ENCODE results near the gene FOXE3. TPM values are rescaled to one million over a fixed set of nuclear protein-coding genes. Genes with fewer than 3 reads are reported as not detected.

The FOXE3 gene
- 0.35 TPM in 1 of 2 replicates, not detected in the other for total RNA-seq
- long read RNA-seq: 0 reads

DNA sequence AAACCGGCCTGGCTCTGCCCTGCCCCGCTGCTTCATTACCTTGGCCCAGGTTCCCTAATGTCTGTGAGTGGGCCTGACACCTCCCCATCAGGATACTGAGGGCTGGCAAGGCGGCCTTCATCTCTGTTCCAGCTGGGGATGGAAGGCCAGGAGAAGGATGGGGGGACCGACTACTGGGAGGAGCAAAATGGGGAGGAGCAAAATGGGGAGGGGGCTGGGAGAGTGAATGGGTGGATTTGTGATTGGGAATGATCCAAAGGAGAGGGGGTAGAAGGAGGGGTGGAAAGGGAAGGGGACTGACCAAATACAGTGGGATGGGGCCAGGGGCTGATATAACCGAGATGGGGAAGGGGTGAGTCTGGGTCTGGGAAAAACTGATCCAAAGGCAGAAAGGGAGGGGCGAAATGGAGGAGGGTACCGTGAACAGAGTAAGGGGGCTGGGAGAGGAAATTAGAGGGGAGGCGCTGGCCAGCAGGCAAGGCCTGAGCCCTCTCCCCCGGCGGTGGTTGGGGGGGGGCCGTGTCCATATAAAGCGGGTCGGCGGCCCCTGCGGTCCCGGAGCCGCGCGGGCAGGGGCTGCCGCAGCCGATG lies at the start of gene FOXE3:
Gene FOXE3, plus strand, starts transcription at position 558 of the 591 bp plus-strand sequence. Its CDS starts 31 bp downstream, at position 589.
- Mint-ChIP-seq H3K27me3 (ENCODE audit: low read depth) (peaks cover 75% of the 10 kb centered on the region), H3K36me3 (ENCODE audit: low read depth) (no peaks in the 10 kb centered on the region), H3K27ac (ENCODE audit: unreplicated experiment) (no peak within 1 kb of the TSS), H3K9me3 (no peaks in the 10 kb centered on the region), H3K4me3 (peak within 1 kb of the TSS; percentile 67), H3K4me1 (no peaks in the 10 kb centered on the region)
- no peak for DNase-seq (ENCODE audit: low read depth, low spot score)
- TF ChIP-seq CTCF (conservative IDR thresholded peaks at IDR 0.05): no peak

DNA sequence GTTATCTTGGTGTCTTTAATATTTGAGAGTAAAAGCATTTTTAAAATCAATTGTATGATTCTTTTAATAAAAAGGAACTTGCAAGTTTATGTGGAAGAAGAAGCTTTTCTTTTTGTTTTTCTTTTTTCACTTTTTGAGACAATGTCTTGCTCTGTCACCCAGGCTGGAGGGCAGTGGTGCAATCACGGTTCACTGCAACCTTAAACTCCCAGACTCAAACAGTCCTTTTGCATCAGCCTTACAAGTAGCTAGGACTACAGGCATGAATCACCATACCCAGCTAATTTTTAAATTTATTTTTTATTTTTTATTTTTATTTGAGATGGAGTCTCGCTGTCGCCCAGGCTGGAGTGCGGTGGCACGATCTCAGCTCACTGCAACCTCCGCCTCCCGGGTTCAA lies 48.4 kb upstream of the FOXE3 start:
- H3K27ac Mint-ChIP-seq (ENCODE audit: unreplicated experiment): no peak overlapping the region
- TF ChIP-seq CTCF (conservative IDR thresholded peaks at IDR 0.05): no peak
- no peak for DNase-seq (ENCODE audit: low read depth, low spot score)

GRCh38 chr1:47371016-47371517 lies 45.0 kb upstream of the FOXE3 start:
- no peak for TF ChIP-seq CTCF (conservative IDR thresholded peaks at IDR 0.05)
- peaks cover 9% of the 10 kb centered on the region for H3K36me3 Mint-ChIP-seq (ENCODE audit: low read depth)
- no peak for DNase-seq (ENCODE audit: low read depth, low spot score)
- H3K27ac Mint-ChIP-seq (ENCODE audit: unreplicated experiment): no peak overlapping the region
- H3K4me1 Mint-ChIP-seq: no peaks in the 10 kb centered on the region
- H3K9me3 Mint-ChIP-seq: no peaks in the 10 kb centered on the region
- no peak overlapping the region for H3K4me3 Mint-ChIP-seq
- no peaks in the 10 kb centered on the region for H3K27me3 Mint-ChIP-seq (ENCODE audit: low read depth)

More for the DNA sequence above, 48.4 kb upstream of the FOXE3 start:
- Mint-ChIP-seq H3K9me3 (no peaks in the 10 kb centered on the region), H3K4me3 (no peak overlapping the region), H3K27me3 (ENCODE audit: low read depth) (no peaks in the 10 kb centered on the region), H3K36me3 (ENCODE audit: low read depth) (peaks cover 9% of the 10 kb centered on the region), H3K4me1 (no peaks in the 10 kb centered on the region)

DNA sequence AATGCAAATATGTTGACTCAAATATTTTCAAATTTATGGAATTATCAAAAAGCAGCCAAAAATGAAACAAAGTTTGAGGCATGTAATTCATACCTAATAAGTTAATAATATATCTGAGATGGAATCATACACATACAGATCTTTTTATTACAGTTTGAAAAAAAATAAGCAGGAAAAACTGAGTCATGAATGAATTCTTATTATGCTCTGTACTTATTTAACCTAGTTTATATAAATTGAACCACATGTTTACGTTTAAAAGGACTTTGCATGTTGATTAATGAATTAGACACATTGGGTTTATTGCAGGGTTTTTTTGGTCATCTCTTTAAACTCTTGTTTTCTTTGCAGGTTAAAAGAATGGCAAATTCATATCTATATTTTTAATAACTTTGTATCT lies 41.6 kb upstream of the FOXE3 start:
- Mint-ChIP-seq H3K4me3 (no peak overlapping the region), H3K27me3 (ENCODE audit: low read depth) (no peaks in the 10 kb centered on the region), H3K36me3 (ENCODE audit: low read depth) (peaks cover 14% of the 10 kb centered on the region), H3K9me3 (no peaks in the 10 kb centered on the region), H3K27ac (ENCODE audit: unreplicated experiment) (no peak overlapping the region), H3K4me1 (no peaks in the 10 kb centered on the region)
- DNase-seq (ENCODE audit: low read depth, low spot score): no peak
- TF ChIP-seq CTCF (conservative IDR thresholded peaks at IDR 0.05): no peak

DNA sequence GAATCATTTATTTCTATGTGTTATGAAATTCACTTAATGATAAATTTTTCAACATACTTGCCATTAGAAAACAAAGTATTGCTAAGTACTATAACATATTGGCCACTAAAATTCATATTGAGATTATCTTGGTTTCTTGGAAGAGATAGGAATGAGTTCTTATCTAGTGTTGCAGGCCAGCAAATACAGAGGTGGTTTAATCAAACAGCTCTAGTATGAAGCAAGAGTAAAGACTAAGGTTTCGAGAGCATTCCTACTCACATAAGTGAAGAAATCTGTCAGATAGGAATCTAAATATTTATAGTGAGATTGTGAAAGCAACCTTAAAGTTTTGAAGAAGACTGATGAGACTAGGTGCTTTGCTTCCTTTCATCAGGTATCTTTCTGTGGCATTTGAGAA lies 37.9 kb upstream of the FOXE3 start:
- H3K36me3 Mint-ChIP-seq (ENCODE audit: low read depth): peaks cover 10% of the 10 kb centered on the region
- H3K4me1 Mint-ChIP-seq: no peaks in the 10 kb centered on the region
- H3K4me3 Mint-ChIP-seq: no peak overlapping the region
- DNase-seq (ENCODE audit: low read depth, low spot score): no peak
- no peaks in the 10 kb centered on the region for H3K9me3 Mint-ChIP-seq
- no peak for TF ChIP-seq CTCF (conservative IDR thresholded peaks at IDR 0.05)
- no peaks in the 10 kb centered on the region for H3K27me3 Mint-ChIP-seq (ENCODE audit: low read depth)
- H3K27ac Mint-ChIP-seq (ENCODE audit: unreplicated experiment): no peak overlapping the region
